ENCODE measurements around the gene TNNI2.

Gene TNNI2

DNA sequence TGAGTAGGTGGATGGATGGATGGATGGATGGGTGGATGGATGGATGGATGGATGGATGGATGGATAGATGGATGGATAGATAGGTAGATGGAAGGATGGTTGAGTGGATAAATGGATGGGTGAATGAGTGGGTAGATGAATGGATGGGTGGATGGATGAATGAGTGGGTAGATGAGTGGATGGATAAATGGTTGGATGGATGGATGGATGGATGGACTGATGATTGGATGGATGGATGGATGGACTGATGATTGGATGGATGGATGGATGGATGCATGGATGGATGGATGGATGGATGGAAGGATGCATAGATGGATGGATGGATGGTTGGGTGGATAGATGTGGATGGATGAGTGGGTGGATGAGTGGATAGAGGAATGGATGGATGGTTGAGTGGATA, 17.2 kb upstream of the TNNI2 start:
- no peak for DNase-seq (ENCODE audit: low read depth)

DNA sequence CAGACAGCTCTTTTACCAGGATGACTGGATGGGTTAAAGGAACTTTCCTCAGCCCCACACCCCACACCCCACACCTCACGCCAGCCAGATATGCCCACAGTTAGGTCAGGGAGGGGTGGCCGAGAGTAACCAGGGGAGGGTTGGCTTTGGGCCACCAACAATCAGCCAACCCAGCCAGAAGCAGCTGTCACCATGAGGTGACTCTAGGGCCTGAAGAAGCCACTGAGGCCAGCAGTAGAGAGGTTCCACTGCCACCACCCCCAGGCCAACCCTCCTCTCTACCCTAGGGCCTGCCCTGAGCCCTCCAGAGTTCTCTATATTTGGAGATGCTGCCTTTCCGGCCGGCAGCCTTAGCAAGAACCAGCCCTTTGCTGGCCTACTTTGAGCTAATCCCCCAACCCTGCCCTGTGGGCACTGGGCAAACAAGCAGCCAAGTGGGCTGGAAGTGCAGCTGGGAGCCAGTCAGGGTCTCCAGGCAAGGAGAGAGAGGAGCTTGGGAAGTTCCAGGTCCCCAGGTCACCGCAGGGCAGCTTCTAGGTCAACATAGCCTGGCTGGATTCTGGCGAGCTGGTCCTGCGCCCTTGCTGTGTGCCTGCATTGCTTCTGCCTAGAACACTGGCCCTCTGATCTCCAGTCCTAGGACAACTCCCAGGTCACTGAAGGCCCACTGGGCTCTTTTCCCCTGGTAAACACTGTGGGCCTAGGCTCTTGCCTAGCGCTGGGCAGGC, 16.0 kb upstream of the TNNI2 start:
- no peak for DNase-seq (ENCODE audit: low read depth)

DNA sequence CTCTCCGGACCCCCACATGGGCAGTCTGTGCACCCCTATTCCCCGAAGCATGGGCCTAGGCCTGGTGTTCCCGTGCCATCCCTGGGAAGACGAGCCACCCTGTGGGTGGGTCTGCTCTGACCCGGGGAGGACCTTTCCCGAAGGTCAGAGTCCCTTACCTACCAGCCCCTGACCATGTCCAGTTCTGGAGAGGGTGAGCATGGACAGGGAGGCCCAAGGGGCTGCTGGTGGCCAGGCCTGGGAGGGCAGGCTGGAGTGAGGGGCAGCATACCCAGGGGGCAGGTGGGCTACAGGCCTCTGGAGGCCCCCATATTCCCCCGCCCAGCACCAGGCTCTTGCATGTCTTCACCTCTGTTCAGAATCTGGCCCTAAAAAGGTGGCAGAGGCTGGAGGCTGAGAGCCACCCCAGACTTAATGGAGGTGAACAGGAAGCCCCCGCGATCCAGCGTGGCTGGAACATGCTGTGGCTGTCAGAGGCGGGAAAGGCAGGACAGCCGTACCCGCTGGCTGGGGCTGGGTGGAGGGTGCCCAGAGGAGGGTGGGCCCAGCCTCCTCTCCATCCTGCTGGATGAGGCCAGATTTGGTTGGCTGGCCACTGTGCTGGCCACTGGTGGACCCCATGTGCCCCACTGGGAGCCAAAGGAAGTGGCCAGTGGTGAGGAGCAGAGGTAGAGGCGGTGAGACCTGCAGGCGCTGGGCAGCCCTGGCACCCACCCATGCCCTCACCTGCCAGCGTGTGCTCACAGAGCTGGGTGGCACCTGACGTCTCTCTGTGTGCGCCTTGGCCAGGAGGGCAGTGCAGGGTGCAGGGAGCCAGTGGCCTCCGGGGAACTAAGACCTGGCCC, 15.2 kb upstream of the TNNI2 start:
- no peak for DNase-seq (ENCODE audit: low read depth)

DNA sequence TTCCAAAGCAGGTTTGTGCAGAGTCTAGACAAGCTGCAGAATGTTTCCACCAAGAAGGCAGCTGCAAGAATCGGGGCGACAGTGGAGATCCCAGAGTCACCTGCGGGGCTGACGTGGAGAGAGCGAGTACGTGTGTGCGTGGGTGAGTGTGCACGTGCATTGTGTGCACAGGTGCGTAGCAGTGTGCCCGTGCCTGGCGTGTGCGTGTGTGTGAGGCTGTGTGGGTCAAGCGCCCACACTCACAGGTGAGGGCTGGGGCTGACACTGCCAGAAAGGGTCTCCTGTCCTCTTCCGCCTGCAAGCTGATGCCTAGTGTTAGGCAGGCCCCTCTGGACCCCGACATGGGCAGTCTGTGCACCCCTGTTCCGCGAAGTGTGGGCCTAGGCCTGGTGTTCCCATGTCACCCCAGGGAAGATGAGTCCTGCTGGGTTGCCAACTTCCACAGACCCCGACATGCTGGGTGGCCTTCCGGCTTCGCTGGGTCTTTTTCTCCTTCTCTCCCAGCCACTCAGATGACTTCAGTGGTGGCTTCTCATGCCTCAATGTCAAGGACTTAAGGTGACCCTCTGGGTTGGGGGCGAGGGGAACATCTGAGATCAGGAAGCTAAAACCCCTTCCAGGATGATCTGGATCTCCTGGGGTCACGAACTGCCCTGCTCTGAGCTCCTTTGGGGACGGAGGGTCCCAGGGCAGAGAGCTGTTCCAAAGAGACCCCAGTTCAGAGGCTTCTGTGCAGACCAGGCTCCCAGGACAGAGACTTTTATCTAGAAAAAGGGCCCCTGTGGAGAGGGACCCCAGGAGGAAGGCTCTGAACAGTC, 14.4 kb upstream of the TNNI2 start:
- DNase-seq (ENCODE audit: low read depth), result no peak

DNA sequence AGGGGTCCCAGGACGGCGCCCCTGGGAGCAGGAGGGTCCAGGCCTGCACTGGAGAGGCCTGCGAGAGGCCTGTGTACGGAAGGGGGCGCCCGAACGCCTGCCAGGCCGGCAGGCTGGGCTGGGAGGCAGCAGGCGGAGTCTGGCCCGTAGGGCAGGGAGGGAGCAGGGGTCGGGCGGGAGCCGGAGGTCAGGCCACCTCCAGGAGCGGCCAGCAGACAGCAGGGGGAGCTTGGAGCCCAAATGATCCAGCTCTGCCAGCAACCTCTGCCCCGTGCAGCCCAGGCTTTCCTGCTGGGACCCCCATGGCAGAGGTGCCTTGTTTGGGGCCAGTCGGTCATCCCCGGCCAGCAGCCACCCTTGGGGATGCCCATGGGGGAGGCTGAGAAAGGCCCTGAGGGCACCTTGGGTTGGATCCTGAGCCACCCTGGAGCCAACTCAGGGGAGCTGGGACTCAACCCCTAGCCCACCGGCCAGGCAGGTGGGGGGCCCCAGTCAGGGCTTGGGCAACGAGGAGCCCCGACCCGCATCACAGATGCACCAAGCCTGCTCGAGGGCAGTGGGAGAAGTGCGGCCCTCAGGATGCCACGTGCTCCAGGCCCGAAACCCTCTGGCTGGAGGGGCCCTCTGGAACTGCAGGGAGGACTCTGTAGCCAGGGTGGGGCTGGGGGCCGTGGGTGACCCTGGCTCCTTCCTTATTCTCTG, 13.6 kb upstream of the TNNI2 start:
- DNase-seq (ENCODE audit: low read depth), result no peak

GRCh38 chr11:1825785-1826451, 12.9 kb upstream of the TNNI2 start:
- DNase-seq (ENCODE audit: low read depth), result no peak

GRCh38 chr11:1826552-1827094, 12.2 kb upstream of the TNNI2 start:
- no peak for DNase-seq (ENCODE audit: low read depth)

DNA sequence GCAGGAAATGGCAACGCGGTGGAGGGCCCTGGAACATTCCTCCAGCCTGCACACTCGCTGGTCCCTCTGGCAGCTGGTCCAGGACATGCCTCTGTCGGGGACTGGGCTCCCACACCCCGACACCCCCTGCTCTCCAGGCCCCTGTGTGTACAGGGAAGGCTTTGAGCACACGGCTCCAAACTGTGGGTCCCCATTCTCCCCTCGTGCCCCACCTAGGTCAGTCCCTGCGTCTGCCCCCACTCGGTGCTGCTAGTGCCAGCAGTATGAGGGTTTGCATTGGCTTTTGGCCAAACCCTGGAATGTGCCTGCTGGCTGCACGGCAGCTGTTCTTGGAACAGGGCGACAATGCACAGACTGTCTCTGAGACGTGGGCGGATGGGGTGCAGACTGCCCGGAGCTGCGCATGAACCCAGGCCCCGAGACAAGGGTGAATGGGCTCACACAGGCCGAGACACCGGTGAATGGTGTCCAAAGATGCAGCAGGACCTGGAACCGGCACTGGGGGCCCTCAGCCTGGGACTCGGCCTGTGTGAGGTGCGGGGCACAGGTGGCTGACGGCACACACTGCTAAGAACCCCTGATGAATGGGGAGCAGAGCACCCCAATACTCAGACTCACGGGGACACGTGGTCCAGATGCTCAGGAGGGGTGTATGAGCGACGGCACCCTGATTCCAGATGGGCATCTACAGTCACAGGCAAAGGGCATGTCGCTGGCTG, 11.5 kb upstream of the TNNI2 start:
- no peak for DNase-seq (ENCODE audit: low read depth)

DNA sequence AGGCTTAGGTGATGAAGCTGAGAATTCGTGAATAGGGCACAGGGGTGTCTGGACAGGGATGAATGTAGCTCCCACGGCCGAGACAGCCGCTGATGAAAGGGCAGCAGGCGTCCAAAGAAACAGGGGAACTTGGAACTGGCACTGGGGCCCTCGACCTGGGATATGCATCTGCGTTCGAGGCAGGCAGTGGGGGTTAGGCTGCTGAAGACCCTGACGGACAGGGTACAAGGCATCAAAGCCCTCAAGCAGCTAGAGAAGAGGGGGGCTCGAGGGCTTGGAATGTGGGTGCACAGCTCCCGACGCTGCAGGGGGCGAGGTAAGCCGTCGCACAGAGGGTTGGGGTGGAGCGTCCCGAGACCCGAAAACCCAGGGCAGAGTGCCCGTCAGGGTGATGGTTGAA, 10.8 kb upstream of the TNNI2 start:
- DNase-seq (ENCODE audit: low read depth), result no peak

DNA sequence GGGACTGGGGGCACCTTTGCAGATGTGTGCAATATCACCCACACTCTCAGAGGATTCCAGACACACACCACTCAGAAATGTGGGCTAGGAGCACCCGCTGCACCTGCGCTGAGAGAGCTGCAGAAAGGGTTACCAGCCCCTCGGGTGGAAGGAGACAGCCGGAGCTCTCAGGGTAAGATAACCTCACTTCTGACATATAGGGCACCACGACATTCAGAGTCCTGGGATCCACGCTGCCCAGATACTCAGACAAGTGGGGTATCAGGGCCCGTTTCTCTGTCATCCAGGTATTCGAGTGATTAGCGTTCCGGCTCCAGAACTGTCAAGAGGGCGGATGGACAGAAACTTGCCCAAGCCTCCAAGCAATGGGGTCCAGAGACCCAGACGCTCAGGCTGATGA, 10.2 kb upstream of the TNNI2 start:
- DNase-seq (ENCODE audit: low read depth), result no peak

- no peak for DNase-seq (ENCODE audit: low read depth)
These were observed 9.6 kb upstream of the TNNI2 start for GRCh38 chr11:1829039-1829820.

DNA sequence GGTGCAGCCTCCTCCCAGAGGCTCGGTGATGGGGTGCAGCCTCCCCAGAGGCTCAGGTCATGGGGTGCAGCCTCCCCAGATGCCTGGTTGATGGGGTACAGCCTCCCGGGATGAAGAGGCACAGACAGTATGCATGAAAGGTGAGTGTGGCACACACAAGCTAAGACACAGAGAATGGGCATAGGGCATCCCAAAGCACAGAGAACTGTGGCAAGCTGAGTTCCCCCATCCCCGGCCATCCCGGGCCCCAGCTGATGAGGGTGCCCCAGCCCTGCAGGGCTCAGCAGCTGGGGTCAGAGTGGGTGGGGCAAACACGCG, 8.8 kb upstream of the TNNI2 start:
- DNase-seq (ENCODE audit: low read depth), result no peak

- no peak for DNase-seq (ENCODE audit: low read depth)
These were observed 8.2 kb upstream of the TNNI2 start for GRCh38 chr11:1830322-1831223.

DNA sequence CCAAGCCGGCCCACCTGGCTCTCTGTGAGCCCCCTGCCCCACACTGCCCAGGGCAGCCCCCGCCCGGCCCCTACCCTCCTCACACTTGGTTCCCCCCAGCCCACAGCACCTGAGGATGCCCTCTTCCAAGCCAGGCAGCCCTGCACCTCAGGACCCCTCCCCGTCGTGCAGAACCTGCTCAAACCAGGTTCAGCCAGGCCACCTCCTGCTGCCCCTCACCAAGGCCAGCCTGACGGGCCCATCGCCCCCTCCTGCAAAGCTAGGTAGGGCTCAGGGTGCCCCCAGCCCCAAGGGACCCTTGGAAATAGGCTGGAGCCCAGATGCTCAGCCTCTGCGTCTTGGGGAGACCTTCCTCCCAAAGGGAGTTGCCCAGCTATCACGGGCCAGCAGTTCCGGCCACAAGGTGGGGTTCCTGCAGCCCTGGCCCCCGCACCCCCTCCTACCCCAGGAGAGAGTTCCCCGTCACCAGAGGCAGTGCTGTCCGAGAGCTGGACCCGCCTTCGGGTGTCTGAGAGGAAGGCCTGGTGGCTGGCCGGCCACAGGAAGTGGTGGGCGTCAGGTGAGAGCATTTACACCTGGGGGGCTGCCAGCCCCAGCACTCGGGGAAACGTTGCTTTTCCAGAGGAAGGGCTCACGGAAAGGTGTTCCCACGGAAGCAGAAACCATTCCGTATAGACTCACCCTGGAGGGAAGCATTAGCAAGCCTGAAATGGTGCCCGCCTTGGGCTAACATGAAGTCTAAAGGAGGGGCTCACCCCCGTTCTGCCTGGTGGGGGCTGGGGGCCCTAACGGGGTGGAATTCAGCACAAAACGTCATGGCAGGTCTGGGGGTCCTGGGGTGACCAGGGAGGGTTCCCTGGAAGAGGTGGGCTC, 7.2 kb upstream of the TNNI2 start:
- no peak for DNase-seq (ENCODE audit: low read depth)

GRCh38 chr11:1832211-1832919, 6.4 kb upstream of the TNNI2 start:
- DNase-seq (ENCODE audit: low read depth), result peak; percentile 53

DNA sequence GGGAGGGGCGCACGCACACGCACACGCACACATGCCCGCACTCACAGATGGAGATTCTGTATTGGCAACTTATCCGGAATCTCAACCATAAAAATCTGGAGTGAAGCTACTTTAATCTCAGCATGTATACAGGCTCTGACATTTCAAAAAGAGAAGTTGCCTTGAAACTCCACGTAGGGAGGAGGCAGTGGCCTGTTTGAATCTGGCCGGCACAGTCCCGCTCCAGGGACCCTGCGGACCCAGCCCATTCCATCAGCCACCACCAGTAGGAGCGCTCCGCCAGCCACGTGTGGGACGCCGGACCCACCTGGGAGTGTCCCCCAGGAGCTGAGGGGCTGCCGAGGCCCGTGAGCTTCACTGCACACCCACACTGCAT, 5.9 kb upstream of the TNNI2 start:
- DNase-seq (ENCODE audit: low read depth), result no peak

- DNase-seq (ENCODE audit: low read depth), result no peak
These were observed 4.6 kb upstream of the TNNI2 start for GRCh38 chr11:1834062-1834610.
